ENCODE results near the gene ERGIC1.

- TF ChIP-seq CTCF (IDR thresholded peaks at IDR 0.05; ENCODE audit: poor library complexity, severe bottlenecking) (no peak), EP300 (conservative IDR thresholded peaks at IDR 0.05; ENCODE audit: poor library complexity, severe bottlenecking) (no peak), SMC3 (conservative IDR thresholded peaks at IDR 0.05; ENCODE audit: poor library complexity) (no peak), EZH2 (IDR thresholded peaks at IDR 0.05; ENCODE audit: borderline replicate concordance, insufficient read depth, low read length, poor library complexity, severe bottlenecking) (no peak)
These were observed 120.7 kb downstream of the ERGIC1 start for GRCh38 chr5:172954751-172955159.
